HepG2 (cell line): Measurements from ENCODE around the gene LAP3. TPM values are rescaled to one million over a fixed set of nuclear protein-coding genes. Genes with fewer than 3 reads are reported as not detected.

ENCODE experiments used
- ATRX ChIP-seq: sonication (generic); formaldehyde crosslinking; IDR thresholded peaks from 2 replicates; pipeline ENCODE4 v1.4.0; 2020; ENCODE audit warnings: missing genetic modification reagents, borderline replicate concordance
- CERS6 ChIP-seq: sonication (generic); formaldehyde crosslinking; IDR thresholded peaks from 2 replicates; pipeline ENCODE4 v1.5.0; 2020; ENCODE audit warnings: missing genetic modification reagents
- E2F1 ChIP-seq: sonication (generic); formaldehyde crosslinking; IDR thresholded peaks from 2 replicates; pipeline ENCODE4 v1.5.0; 2020; ENCODE audit warnings: missing genetic modification reagents
- GATAD1 ChIP-seq: IDR thresholded peaks from 2 replicates; pipeline ENCODE4 v1.6.1; 2016; ENCODE audit warnings: missing genetic modification reagents, missing compliant biosample characterization
- IKZF5 ChIP-seq: IDR thresholded peaks from 2 replicates; pipeline ENCODE4 v1.6.1; 2018; ENCODE audit warnings: missing genetic modification reagents, mild to moderate bottlenecking, missing compliant biosample characterization
- KIAA2018 ChIP-seq: sonication (generic); formaldehyde crosslinking; IDR thresholded peaks from 2 replicates; pipeline ENCODE4 v1.5.0; 2020; ENCODE audit warnings: mild to moderate bottlenecking, missing genetic modification reagents, borderline replicate concordance
- NAIF1 ChIP-seq: sonication (generic); formaldehyde crosslinking; IDR thresholded peaks from 2 replicates; pipeline ENCODE4 v1.5.0; 2020; ENCODE audit warnings: mild to moderate bottlenecking, missing genetic modification reagents, borderline replicate concordance
- NFYB ChIP-seq: sonication (generic); formaldehyde crosslinking; IDR thresholded peaks from 2 replicates; pipeline ENCODE4 v1.4.0; 2020; ENCODE audit warnings: missing genetic modification reagents
- POLR2AphosphoS2 ChIP-seq: IDR thresholded peaks from 2 replicates; pipeline ENCODE4 v1.6.1; 2011; ENCODE audit warnings: low read depth, low read length, improper control_type of control experiment
- SATB2 ChIP-seq: sonication (generic); formaldehyde crosslinking; IDR thresholded peaks from 2 replicates; pipeline ENCODE4 v1.5.0; 2020; ENCODE audit warnings: missing genetic modification reagents
- SETDB1 ChIP-seq: sonication (generic); formaldehyde crosslinking; IDR thresholded peaks from 2 replicates; pipeline ENCODE4 v1.5.1; 2020; ENCODE audit warnings: missing genetic modification reagents, mild to moderate bottlenecking, borderline replicate concordance
- THAP11 ChIP-seq: IDR thresholded peaks from 2 replicates; pipeline ENCODE4 v1.6.1; 2016; ENCODE audit warnings: missing biosample characterization, missing genetic modification reagents
- ZNF367 ChIP-seq: sonication (generic); formaldehyde crosslinking; IDR thresholded peaks from 2 replicates; pipeline ENCODE4 v1.4.0; 2020; ENCODE audit warnings: missing genetic modification reagents, borderline replicate concordance
- polyA plus RNA-seq, 8 experiments: library from polyadenylated mRNA; depleted of rRNA in 3 of 8; stranded (reverse) in 7 of 8; unstranded in 1 of 8; fragments of >200 nt; fragmentation: Illumina TruSeq in 4 of 8; extraction: Trizol in 4 of 8; gene quantifications; 2 replicates each; pipeline versions ENCODE4 v1.2.1 to v1.2.3, GENCODE V29; 2011 to 2016; ENCODE audit warnings: low read depth in 4 of 8, missing spikeins in 1 of 8, mixed read lengths in 1 of 8; ENCODE audit not compliant: insufficient read depth in 1 of 8
- total RNA-seq, 5 experiments: library from RNA; depleted of rRNA; stranded (reverse); fragments of >200 nt; fragmentation: Illumina TruSeq; extraction: Trizol; gene quantifications; 2 replicates each; pipeline ENCODE4 v1.2.3, GENCODE V29; 2016; ENCODE audit warnings: low read depth in 1 of 5

LAP3 gene
- total and polyA plus RNA-seq, 2 of the 13 experiments (the other 11 are each of a cell fraction or from before 2014, with no cell fraction given): 106 to 125 TPM

- TF ChIP-seq THAP11 (CRISPR knock-in tag) (peak; percentile 88), GATAD1 (CRISPR knock-in tag) (peak; percentile 68; the same call in 1 of the 2 replicates), SETDB1 (CRISPR knock-in tag) (no peak), POLR2AphosphoS2 (no peak), CERS6 (0 out of 2 replicates have a peak, but pooled peaks have one; percentile 66), SATB2 (no peak), ZNF367 (CRISPR knock-in tag) (peak; percentile 43; the same call in 1 of the 2 replicates), NAIF1 (CRISPR knock-in tag) (peak; percentile 27; the same call in 1 of the 2 replicates), NFYB (CRISPR knock-in tag) (peak; percentile 65), E2F1 (CRISPR knock-in tag) (peak; percentile 75), KIAA2018 (CRISPR knock-in tag) (peak; percentile 81; the same call in 1 of the 2 replicates), IKZF5 (peak; percentile 69; the same call in 1 of the 2 replicates), ATRX (no peak)
Measured at GRCh38 chr4:17576932-17577664, at the start of gene LAP3 (continued).
